GF-D8 (cell line): ENCODE measurements around the gene KCNJ10.

ENCODE experiments used
- DNase-seq: peaks from one replicate; lab custom pipeline; 2025; lab: John Stamatoyannopoulos, UW

KCNJ10 gene

DNA sequence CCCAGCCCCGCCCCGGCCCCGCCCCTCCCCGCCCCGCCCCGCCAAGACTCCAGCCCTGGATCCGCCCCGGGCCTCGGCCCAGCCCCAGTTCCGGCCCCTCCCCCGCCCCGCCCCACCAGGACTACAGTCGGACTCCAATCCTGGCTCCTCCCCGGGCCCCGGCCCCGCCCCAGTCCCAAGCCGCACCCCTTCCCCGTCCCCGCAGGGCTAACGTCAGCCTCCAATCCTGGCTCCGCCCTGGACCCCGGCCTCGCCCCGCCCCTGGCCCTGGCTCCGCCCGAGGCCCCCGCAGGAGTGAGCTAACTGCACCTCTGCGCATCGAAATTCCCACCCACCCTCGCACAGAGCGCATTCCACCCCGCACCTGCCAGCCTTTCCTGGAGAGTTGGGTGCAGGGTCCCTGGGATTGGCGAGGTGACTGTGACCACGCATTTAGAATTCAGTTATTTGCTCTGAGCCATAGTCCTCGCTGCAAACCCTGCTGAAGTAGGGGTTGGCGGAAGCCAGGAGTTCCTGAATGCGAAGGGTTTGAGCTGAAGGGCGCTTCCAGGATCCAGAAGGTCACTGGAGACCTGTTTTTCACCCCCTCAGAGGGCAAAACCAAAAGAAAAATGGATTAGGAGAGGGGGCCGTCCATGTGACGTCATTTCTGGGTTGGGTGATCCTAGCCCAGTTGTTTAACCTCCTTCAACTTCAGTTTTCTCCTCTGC lies 29.0 kb upstream of the KCNJ10 start:
- DNase-seq = peak; percentile 64

DNA sequence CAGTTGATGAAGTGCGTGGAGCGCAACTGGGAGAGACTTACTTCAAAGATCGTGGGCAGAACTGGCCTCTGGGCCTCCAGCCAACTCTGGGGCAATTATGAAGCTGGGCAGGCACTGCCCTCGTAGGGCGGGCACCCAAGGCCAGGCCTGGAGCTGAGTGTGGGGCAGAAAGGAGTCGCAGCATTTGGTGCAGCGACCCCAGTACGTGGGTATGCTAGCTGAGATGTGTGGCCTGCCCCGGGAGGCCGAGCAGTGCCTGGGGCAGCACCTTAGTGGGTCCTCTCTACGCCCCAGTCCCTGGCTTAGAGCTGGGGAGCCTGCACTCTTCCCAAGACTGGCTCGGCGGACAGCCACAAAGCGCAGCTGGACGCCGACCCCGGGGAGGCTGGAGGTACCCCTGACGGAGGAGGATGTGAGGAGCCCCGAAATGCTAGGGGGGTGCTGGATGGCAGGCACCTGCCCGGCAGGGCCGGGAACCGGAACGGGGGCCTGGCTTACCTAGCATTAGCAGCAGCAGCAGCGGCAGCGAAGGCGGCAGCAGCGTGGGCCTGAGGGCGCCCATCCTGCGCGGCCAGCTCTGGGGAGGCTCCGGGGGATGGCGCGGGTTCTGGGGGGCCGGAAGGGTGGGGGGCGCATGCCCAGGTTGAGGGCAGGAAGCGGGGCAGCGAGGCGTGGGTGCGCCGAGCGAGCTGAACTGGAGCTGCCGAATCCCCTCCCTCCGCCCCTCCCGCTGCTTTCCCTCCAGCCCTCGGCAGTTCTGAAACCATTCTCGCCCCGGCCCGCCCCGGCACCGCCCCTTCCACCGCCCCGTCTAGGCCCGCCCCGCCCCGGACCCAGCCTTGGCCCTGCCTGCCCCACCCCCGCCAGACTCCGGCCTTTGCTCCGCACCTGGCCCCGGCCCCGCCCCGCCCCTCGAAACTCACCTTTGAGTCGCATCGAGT lies 28.2 kb upstream of the KCNJ10 start, which contains the start of gene IGSF8:
Gene IGSF8 (minus strand): TSS at position 709 of the 941 bp plus-strand sequence. CDS start 147 bp downstream, at position 562.
- no peak for DNase-seq

DNA sequence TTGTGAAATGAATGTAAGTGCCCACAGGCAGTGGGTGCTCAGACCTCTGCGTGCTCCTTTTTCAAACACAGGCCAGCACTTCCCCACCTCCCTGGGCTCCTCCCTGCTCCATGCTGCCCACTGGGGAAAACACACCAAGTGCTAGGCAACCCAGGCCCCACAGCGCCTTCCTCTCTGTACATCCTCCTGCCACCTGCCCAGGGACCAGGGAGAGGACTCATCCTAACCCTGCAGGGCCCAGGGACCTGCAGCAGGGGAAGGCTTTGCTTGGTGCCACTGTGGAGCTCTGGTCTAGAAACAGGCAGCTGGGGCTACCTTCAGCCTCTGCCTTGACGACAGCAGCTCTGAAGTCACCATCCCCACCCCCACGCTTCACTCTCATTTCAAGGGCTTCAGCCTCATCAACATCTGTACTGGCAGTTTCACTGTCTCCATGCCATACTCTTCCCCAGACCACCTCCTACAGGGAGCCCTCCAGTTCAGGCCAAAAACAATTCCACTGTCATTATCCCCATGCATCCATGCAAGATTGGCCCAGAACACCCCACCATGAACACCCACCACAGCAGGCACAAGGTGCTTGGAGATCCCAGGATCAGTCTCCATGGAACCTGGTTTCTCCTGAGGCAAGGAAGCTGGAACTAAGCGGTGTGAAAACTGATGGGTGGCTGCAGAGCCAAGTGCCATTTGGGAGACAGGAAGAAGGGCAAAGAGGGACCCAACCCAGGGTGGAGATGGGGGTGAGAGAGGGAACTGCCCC lies 27.4 kb upstream of the KCNJ10 start:
- no peak for DNase-seq

DNA sequence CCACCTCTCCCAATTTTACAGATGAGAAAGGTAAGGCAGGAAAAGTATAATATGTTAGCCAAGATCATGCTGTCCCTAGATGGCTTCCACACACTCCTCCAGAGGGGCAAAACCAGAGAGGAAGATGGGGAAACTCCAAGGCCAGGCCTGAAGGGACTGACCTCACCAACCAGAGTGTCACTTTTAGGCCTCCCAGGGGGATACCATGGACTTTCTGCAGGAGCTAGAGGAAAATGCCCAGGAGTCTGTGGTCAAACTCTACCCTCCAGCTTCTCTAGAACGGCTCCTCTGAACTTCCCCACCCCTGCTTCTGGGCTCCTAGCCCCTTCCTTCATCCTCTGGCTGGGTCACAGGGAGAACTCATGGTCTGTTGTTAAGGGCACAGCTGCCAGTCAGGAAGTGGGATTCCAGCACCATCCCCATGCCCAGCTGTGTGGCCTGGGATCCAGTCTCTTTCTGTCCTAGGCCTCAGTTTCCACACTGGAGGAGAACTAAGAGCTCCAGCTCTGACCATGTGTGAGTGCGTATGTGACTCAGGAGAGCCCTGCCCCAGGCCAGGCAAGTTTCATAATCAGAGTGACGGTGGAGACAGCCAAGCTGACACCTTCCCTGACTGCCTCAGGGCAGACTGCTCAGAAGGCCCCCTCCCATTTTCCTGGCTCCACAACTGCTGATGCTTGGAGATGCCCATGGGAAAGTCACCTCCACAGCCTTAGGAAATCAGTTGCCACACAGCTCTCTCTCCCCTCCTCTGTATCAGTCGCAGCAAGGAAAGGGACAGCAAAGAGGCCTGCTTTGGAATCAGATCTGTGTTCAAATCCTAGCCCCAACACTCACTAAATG lies 26.5 kb upstream of the KCNJ10 start:
- no peak for DNase-seq

DNA sequence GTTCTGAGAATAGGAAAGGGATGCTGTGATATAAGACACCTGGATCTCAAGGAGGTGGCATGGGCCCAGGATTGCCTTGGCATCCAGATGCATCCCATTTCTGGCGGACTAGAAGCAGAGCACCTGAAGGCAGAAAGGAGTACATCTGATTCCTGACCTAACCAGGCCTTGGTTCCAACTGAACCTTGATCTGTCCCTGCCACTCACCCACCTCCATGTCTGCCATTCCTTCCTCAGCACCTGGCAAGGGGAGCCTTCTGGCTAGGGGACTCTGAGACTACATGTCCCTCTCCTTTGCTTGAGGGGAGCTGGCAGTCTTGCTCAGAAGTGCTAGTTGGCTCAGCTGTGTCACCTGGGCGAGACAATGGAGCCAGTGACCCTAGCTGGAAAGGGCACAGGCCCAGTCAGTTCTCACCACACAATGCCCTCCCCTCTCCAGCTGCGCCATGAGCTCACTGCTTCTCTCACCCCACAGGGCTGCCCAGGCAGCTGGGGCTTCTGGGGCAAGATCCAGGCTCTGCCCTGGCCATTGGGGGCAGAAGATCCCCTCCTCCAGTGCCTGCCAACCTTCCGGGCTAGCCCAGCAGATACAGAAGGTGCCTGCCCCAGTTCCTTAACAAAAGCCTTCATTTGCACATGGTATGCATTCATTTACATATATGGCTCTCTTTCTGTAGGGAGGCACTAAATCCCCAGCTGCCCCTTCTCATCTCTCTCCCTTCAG lies 25.6 kb upstream of the KCNJ10 start:
- no peak for DNase-seq

DNA sequence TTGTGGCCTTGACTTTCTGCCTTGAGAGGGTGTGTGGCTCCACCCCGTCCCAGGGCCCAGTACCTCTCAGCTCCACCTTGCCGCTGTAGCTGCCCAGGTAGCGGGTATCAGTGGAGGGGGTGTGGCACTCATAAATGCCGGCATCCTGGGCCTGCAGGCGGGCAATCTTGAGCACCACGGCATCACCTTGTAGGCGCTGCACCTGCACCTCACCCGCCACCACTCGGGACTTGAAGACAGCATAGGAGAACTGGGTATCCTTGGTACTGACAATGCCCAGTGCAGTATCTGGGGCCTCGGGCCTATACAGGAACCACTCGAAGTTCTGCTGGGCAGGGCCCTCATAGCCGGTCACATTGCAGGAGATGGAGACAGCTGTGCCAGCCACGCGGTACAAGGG lies 24.8 kb upstream of the KCNJ10 start:
- no peak for DNase-seq

DNA sequence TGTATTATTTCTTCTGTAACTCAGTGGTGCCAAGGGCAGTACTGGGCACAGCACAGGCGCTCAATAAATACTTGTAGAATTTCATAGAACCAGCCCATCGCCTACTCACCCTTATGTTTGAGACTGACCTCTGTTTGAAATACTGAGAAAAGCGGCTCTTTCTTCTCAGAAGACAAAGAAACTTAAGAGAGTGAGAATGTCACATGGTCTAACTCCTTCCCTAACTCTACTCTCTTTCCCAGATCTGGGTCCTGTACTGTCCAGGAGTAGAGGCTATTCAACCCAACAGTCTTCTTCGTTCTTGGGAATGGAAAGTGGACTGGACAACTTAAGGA lies 24.3 kb upstream of the KCNJ10 start:
- DNase-seq = no peak

DNA sequence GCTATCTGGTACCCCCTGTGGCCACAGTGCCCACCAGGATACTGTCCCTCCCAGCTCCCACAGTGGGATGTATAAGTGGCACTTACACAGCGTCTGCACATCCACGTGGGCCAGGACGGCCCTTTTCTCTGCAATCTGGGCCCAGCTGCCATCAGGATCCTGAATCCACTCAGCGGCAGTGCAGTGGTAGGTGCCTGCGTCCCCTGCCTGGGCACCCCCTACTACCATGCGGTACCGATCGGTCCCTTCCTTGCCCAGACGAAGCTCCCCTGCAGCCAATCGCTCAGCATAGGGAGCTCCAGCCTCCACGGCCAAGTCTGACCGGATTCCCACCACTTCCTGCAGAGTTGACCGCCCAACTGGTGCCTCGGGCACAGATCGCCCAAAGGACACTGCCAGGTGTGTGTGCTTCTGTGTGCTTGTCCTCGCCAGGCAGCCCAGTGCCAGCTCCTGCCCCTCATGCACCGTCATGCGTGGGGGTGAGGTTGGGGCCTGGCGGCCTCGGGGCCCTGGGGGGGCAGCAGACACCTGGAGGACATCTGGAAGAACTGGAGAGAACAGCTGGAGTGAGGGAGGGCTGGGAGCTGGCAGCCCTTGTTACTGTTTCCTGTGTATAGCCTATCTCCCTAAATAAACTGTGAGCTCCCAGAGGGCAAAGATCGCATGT lies 23.8 kb upstream of the KCNJ10 start:
- no peak for DNase-seq

DNA sequence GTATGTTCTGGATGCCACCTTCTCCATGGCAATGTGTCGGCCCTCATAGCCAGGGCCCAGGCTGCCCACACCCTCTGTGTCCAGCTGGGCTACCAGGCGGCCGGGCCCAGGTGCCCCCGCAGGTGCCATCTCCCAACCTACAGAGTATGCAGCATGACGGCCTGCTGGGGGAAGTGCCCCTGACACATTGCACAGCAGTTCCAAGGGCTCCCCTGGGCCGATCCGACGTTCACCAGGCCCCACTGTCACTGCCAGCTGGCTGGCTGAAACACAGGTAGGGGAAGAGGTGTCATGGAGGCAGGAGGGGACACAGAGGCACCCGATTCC lies 23.1 kb upstream of the KCNJ10 start:
- no peak for DNase-seq

DNA sequence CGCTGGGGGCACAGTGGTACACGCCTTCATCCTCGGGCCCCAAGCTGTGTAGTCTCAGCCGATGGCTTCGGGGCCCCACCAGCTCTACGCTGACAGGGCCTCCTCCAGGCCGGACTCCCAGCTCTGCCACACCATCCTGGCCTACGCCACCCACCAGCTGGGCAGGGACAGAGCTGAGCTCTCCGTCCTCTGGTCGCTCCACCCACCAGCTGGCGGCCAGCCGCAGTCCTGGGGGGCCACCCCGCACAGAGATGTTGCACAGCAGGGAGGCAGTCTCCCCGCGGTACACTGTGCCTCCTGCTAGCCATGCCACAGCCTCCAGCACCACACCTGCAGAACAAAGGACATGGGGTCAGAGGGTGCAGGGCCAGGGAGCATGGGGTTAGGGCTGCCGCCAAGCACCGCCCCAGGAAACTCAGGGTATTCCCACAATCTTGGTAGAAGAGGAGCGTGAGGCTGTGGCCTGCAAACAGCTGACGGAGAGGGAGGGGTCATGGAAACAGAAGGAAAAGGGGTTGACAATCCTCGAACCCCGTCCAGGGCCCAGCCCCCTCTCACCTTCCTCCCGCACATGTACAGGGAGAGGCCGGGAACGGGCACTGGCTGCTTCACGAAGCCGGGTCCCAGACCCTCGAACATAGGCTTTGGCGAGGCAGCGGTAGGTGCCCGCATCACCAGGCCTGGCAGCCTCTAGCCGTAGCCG lies 22.6 kb upstream of the KCNJ10 start:
- no peak for DNase-seq

DNA sequence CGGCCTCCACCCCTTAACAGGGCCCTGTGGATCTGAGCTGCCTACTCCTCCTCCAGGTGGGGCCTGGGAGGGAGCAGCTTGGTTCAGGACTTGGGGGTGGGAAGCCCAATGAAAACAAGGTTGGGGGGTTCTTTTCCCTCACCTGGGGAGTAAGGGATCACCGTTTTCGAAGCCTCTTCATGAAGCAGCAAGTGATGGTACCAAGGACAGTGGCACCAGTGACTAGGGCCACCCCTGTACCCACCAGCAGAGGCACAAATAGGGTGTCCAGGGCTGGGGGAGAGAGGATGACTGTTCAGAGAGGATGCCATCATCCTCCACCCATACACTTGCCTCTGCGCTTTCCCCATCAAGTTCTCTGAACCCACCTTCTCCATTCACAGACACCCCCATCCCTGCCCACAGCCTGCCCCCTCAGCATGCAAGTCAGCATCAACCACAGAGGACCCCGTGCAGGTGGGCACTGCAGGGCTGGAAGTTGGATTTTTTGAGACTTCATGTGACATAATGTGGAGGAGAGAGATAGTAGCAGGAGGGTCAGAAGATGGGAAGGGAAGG lies 21.8 kb upstream of the KCNJ10 start:
- no peak for DNase-seq

DNA sequence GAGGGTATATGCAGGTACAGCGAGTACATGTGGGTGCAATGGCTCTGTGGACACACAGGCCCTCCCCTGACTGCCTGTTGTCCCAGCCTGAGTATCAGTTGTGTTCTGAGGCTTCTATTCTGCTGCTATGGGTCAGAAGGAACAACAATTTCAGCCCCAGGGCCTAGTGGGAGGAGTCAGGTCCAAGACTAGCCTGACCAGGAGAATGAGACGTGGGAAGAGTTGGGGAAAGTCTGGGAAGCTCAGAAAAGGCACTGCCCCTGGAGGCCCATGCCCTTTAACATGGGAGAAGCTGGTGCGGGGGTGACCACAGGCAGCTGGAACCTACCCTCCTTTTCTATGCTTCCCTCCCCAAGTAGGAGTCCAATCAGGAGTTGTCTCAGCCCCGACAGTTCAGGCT lies 20.8 kb upstream of the KCNJ10 start:
- DNase-seq = no peak

DNA sequence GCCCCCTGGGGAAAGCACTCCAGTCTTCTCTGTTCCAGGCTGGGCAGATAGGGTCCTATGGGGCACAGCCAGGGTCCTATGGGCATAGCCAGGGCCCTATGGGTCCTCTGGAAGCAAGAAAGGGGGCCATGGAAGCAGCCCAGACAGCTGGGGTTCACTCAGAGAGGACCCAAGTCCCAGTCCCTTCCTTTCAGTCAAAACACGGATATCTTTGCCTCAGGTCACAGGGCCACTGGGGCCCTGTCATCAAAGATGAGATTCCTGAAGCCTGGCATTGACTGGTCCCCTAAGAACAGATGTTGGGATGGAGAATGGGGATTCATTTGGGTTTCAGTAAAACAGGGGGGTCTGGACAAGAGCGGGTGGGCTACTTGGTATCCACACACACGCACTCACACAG lies 19.9 kb upstream of the KCNJ10 start:
- DNase-seq = no peak

DNA sequence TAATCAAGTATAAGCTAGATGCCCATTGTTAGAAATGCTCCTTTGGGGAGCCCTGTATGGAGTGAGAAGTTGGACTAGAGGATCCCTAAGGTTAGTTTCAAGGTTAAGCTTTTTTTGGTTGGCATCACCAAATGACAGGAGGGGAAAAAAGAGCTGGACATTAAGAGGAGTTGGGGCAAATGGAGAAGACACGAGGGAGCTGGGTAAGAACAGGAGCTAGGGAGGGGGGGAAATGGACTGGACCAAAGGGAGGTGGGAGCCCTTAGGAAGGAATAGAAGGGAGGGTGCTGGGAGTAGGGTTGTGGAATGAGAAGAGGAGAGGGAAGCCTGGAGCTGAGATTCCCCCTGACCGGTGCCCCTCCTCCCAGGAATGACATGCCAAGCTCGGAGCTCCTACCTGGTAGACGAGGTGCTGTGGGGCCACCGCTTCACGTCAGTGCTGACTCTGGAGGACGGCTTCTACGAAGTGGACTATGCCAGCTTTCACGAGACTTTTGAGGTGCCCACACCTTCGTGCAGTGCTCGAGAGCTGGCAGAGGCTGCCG lies 17.2 kb upstream of the KCNJ10 start:
- no peak for DNase-seq

DNA sequence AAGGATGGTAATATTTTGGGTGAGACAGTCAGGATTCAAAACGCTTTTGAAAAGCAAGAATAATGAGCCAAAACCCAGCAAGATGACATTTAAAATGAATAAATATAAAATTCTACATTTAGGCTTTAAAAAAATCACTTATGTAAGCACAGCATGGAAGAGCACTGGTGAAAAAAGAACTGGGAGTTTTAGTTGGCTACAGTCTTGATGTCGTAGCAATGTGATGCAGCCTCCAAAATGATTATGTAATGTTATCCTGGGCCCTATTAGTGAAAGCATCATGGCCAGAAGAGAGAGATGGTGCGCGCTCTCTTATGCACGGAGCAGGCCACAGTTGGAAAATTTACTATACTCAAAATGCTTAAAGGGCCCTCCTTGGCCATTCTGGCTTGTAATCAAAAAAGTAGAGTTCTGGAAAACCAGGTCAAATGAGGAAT lies 16.5 kb upstream of the KCNJ10 start:
- DNase-seq = no peak

DNA sequence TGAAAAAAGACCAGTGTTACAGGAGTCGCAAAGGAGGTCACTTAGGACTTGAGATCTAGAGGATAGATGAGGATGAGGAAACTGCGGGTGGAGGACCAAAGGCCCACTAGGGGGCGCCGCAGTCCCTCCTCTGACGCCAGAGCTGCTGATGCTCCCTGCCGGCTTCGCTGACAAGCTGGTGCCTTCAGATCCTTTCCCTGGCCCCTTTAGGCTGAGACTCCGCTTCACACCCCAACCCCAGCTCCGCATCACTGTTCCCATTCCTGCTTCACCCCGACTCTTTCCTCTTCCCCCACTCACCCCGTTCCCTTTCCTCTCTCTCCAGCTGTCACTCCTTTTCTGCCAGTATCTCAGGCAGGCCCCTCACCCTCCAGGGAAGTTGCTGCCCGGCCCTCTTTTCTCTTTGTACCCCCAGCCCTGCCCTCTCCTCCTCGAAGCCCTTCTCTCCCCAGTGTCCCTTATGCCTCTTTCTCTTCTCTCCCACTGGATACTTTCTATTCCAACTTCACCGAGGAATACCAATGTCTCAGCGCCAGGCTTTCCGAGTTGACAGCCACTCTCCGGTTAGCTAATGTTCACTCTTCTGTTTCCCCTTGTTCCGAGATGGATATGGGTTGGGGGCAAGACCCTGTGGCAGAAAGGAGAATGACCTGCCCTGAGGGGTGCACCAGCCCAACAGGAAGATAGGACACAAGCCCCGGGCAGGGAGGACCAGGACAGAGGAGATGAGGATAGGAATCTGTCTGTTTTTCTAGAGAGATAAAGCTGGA lies 15.9 kb upstream of the KCNJ10 start:
- DNase-seq = peak; percentile 15

DNA sequence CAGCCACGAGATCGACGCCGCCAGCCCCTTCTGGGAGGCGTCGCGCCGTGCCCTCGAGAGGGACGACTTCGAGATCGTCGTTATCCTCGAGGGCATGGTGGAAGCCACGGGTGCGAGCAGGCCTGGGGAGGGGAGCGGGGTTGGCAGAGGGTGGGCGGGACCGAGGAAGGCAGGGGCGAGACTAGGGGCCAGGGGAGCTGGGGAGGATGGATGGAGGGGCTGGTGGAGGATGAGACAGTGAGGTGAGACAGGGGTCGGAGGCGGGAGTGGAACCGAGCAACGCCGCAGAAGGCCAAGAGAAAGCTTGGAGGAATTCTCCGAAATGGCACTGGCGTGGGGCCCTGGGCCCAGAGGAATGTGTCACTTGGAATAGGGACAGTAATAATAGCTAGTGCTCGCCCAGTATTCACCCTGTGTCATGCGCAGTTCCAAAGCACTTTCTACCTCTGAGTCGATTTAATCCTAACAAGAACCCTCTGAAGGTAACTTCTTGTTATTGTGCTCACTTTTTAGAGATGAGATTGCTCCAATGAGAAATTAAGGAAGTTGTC lies 14.9 kb upstream of the KCNJ10 start:
- no peak for DNase-seq
